HepG2 (cell line): Measurements from ENCODE around the gene GNAI2. TPM values are rescaled to one million over a fixed set of nuclear protein-coding genes. Genes with fewer than 3 reads are reported as not detected.

Source experiments
- ARHGAP35 ChIP-seq: sonication (generic); formaldehyde crosslinking; IDR thresholded peaks from 2 replicates; pipeline ENCODE4 v1.9.0; 2022; ENCODE audit warnings: mild to moderate bottlenecking, inconsistent platforms, moderate library complexity, missing genetic modification reagents, borderline replicate concordance
- ATF1 ChIP-seq: IDR thresholded peaks from 2 replicates; pipeline ENCODE4 v1.6.1; 2016; ENCODE audit warnings: mild to moderate bottlenecking, control low read depth
- BCL6 ChIP-seq: IDR thresholded peaks from 2 replicates; pipeline ENCODE4 v1.6.1; 2016; ENCODE audit warnings: missing genetic modification reagents, missing compliant biosample characterization
- CHCHD3 ChIP-seq: sonication (generic); formaldehyde crosslinking; IDR thresholded peaks from 2 replicates; pipeline ENCODE4 v1.8.0; 2022; ENCODE audit warnings: mild to moderate bottlenecking, missing genetic modification reagents, moderate library complexity
- KDM5B ChIP-seq: sonication (generic); formaldehyde crosslinking; IDR thresholded peaks from 2 replicates; pipeline ENCODE4 v1.4.0; 2020; ENCODE audit warnings: missing genetic modification reagents, mild to moderate bottlenecking, borderline replicate concordance
- KLF6 ChIP-seq: IDR thresholded peaks from 2 replicates; pipeline ENCODE4 v1.8.0; 2016; ENCODE audit warnings: missing biosample characterization, missing genetic modification reagents
- NCOA2 ChIP-seq: sonication (generic); formaldehyde crosslinking; IDR thresholded peaks from 2 replicates; pipeline ENCODE4 v1.8.0; 2022; ENCODE audit warnings: inconsistent platforms
- NR1H2 ChIP-seq: sonication (generic); formaldehyde crosslinking; IDR thresholded peaks from 2 replicates; pipeline ENCODE4 v1.8.1; 2022; ENCODE audit warnings: low read depth, missing genetic modification reagents, borderline replicate concordance
- SALL1 ChIP-seq: sonication (generic); formaldehyde crosslinking; IDR thresholded peaks from 2 replicates; pipeline ENCODE4 v1.8.0; 2022; ENCODE audit warnings: mild to moderate bottlenecking, missing genetic modification reagents
- ZBTB7A ChIP-seq: sonication (generic); formaldehyde crosslinking; IDR thresholded peaks from 2 replicates; pipeline ENCODE4 v1.8.0; 2022; ENCODE audit warnings: mild to moderate bottlenecking, missing genetic modification reagents
- ZFP90 ChIP-seq: sonication (generic); formaldehyde crosslinking; IDR thresholded peaks from 2 replicates; pipeline ENCODE4 v1.8.0; 2022; ENCODE audit warnings: missing genetic modification reagents, mild to moderate bottlenecking, inconsistent platforms, borderline replicate concordance
- ZNF225 ChIP-seq: sonication (generic); formaldehyde crosslinking; IDR thresholded peaks from 2 replicates; pipeline ENCODE4 v1.4.0; 2020; ENCODE audit warnings: mild to moderate bottlenecking, missing genetic modification reagents
- ZNF33A ChIP-seq: sonication (generic); formaldehyde crosslinking; IDR thresholded peaks from 2 replicates; pipeline ENCODE4 v1.5.1; 2020; ENCODE audit warnings: missing genetic modification reagents, mild to moderate bottlenecking, moderate library complexity, borderline replicate concordance
- ZNF615 ChIP-seq: sonication (generic); formaldehyde crosslinking; IDR thresholded peaks from 2 replicates; pipeline ENCODE4 v1.5.0; 2020; ENCODE audit warnings: mild to moderate bottlenecking, missing genetic modification reagents, borderline replicate concordance
- polyA plus RNA-seq, 8 experiments: library from polyadenylated mRNA; depleted of rRNA in 3 of 8; stranded (reverse) in 7 of 8; unstranded in 1 of 8; fragments of >200 nt; fragmentation: Illumina TruSeq in 4 of 8; extraction: Trizol in 4 of 8; gene quantifications; 2 replicates each; pipeline versions ENCODE4 v1.2.1 to v1.2.3, GENCODE V29; 2011 to 2016; ENCODE audit warnings: low read depth in 4 of 8, missing spikeins in 1 of 8, mixed read lengths in 1 of 8; ENCODE audit not compliant: insufficient read depth in 1 of 8
- total RNA-seq, 5 experiments: library from RNA; depleted of rRNA; stranded (reverse); fragments of >200 nt; fragmentation: Illumina TruSeq; extraction: Trizol; gene quantifications; 2 replicates each; pipeline ENCODE4 v1.2.3, GENCODE V29; 2016; ENCODE audit warnings: low read depth in 1 of 5
- TF ChIP-seq, protein P1 (sequence below): sonication (generic); formaldehyde crosslinking; IDR thresholded peaks from 2 replicates; pipeline ENCODE4 v1.5.1; 2020; ENCODE audit warnings: mild to moderate bottlenecking, missing genetic modification reagents, borderline replicate concordance
- TF ChIP-seq, protein P2 (sequence below): sonication (generic); formaldehyde crosslinking; IDR thresholded peaks from 2 replicates; pipeline ENCODE4 v1.4.0; 2020; ENCODE audit warnings: mild to moderate bottlenecking, missing genetic modification reagents
- TF ChIP-seq, protein P3 (sequence below): sonication (generic); formaldehyde crosslinking; conservative IDR thresholded peaks from 2 replicates; pipeline ENCODE4 v1.4.0; 2020; ENCODE audit warnings: mild to moderate bottlenecking, missing genetic modification reagents, moderate library complexity
- TF ChIP-seq, protein P4 (sequence below): IDR thresholded peaks from 2 replicates; pipeline ENCODE4 v1.6.1; 2012; ENCODE audit warnings: inconsistent platforms

The GNAI2 gene
- total and polyA plus RNA-seq, 2 of the 13 experiments (the other 11 are each of a cell fraction or from before 2014, with no cell fraction given): 51.1 to 66.2 TPM

DNA sequence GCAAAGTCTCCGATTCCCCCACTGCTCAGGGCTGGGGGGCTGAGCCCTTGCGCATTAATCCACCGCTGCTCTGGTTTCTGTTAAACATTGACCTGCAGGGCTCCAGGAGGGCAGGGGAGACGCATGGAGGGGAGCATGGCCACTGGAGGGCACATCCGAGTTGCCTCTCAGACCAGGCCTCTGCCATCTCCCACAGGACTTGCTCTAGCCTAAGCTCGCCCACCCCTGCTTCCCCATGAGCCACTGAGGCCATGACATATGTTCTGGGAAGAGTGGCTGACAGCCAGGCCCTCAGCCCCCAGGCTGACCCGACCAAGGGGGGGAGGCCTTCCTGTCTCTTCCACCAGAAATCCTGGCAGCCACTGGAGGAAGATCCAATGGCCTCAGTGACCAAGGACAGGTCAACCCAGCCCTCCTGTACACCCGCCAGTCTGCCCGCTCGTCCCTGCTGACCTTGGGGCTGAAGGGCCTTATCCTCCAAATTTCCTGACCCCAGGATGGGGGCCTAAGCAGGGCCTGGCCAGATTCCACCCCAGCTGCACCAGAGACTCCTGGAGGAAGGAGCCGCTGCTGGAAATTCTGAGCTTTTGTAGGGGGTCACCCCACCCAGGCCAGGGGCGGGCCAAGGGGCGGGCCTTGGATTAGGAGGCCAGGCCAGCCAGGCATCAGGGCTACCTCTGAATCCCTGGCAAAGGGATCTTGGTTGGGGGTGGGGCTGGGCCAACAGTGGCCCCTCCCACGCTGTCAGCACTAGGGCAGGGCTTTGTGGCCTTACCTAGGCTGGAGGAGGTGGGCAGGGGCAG lies 67.2 kb downstream of the GNAI2 start, which contains the start of gene HYAL1 (continued):
- TF ChIP-seq, protein P1, sequence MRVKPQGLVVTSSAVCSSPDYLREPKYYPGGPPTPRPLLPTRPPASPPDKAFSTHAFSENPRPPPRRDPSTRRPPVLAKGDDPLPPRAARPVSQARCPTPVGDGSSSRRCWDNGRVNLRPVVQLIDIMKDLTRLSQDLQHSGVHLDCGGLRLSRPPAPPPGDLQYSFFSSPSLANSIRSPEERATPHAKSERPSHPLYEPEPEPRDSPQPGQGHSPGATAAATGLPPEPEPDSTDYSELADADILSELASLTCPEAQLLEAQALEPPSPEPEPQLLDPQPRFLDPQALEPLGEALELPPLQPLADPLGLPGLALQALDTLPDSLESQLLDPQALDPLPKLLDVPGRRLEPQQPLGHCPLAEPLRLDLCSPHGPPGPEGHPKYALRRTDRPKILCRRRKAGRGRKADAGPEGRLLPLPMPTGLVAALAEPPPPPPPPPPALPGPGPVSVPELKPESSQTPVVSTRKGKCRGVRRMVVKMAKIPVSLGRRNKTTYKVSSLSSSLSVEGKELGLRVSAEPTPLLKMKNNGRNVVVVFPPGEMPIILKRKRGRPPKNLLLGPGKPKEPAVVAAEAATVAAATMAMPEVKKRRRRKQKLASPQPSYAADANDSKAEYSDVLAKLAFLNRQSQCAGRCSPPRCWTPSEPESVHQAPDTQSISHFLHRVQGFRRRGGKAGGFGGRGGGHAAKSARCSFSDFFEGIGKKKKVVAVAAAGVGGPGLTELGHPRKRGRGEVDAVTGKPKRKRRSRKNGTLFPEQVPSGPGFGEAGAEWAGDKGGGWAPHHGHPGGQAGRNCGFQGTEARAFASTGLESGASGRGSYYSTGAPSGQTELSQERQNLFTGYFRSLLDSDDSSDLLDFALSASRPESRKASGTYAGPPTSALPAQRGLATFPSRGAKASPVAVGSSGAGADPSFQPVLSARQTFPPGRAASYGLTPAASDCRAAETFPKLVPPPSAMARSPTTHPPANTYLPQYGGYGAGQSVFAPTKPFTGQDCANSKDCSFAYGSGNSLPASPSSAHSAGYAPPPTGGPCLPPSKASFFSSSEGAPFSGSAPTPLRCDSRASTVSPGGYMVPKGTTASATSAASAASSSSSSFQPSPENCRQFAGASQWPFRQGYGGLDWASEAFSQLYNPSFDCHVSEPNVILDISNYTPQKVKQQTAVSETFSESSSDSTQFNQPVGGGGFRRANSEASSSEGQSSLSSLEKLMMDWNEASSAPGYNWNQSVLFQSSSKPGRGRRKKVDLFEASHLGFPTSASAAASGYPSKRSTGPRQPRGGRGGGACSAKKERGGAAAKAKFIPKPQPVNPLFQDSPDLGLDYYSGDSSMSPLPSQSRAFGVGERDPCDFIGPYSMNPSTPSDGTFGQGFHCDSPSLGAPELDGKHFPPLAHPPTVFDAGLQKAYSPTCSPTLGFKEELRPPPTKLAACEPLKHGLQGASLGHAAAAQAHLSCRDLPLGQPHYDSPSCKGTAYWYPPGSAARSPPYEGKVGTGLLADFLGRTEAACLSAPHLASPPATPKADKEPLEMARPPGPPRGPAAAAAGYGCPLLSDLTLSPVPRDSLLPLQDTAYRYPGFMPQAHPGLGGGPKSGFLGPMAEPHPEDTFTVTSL (CRISPR knock-in tag): peak; percentile 62; the same call in 1 of the 2 replicates
- TF ChIP-seq, protein P2, sequence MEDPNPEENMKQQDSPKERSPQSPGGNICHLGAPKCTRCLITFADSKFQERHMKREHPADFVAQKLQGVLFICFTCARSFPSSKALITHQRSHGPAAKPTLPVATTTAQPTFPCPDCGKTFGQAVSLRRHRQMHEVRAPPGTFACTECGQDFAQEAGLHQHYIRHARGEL (CRISPR knock-in tag): no peak
- TF ChIP-seq ZNF225 (CRISPR knock-in tag) (0 out of 2 replicates have a peak, but pooled peaks have one; percentile 23), NR1H2 (CRISPR knock-in tag) (no peak), ZNF615 (CRISPR knock-in tag) (peak; percentile 91; the same call in 1 of the 2 replicates), ARHGAP35 (CRISPR knock-in tag) (peak; percentile 90; the same call in 1 of the 2 replicates), ZFP90 (CRISPR knock-in tag) (peak; percentile 64; the same call in 1 of the 2 replicates), KDM5B (CRISPR knock-in tag) (peak; percentile 62; the same call in 1 of the 2 replicates), BCL6 (CRISPR knock-in tag) (0 out of 2 replicates have a peak, but pooled peaks have one; percentile 13), SALL1 (CRISPR knock-in tag) (peak; percentile 20; the same call in 1 of the 2 replicates), KLF6 (peak; percentile 49; the same call in 1 of the 2 replicates), ZBTB7A (CRISPR knock-in tag) (no peak; the same call in 1 of the 2 replicates), ATF1 (CRISPR knock-in tag) (no peak), ZNF33A (CRISPR knock-in tag) (peak; percentile 69; the same call in 1 of the 2 replicates), CHCHD3 (CRISPR knock-in tag) (peak; percentile 72), NCOA2 (CRISPR knock-in tag) (no peak; the same call in 1 of the 2 replicates)
- TF ChIP-seq, protein P3, sequence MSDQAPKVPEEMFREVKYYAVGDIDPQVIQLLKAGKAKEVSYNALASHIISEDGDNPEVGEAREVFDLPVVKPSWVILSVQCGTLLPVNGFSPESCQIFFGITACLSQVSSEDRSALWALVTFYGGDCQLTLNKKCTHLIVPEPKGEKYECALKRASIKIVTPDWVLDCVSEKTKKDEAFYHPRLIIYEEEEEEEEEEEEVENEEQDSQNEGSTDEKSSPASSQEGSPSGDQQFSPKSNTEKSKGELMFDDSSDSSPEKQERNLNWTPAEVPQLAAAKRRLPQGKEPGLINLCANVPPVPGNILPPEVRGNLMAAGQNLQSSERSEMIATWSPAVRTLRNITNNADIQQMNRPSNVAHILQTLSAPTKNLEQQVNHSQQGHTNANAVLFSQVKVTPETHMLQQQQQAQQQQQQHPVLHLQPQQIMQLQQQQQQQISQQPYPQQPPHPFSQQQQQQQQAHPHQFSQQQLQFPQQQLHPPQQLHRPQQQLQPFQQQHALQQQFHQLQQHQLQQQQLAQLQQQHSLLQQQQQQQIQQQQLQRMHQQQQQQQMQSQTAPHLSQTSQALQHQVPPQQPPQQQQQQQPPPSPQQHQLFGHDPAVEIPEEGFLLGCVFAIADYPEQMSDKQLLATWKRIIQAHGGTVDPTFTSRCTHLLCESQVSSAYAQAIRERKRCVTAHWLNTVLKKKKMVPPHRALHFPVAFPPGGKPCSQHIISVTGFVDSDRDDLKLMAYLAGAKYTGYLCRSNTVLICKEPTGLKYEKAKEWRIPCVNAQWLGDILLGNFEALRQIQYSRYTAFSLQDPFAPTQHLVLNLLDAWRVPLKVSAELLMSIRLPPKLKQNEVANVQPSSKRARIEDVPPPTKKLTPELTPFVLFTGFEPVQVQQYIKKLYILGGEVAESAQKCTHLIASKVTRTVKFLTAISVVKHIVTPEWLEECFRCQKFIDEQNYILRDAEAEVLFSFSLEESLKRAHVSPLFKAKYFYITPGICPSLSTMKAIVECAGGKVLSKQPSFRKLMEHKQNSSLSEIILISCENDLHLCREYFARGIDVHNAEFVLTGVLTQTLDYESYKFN (CRISPR knock-in tag): peak; percentile 71; the same call in 1 of the 2 replicates
- TF ChIP-seq, protein P4, sequence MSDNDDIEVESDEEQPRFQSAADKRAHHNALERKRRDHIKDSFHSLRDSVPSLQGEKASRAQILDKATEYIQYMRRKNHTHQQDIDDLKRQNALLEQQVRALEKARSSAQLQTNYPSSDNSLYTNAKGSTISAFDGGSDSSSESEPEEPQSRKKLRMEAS: peak; percentile 82
